A204.1 (cell line): ENCODE measurements around the gene CAMKMT.

Source experiments
- FAIRE-seq: peaks from 2 replicates; lab custom pipeline; 2012; peaks lifted over from hg19 to GRCh38; lab: Jason Lieb, UNC

CAMKMT gene

GRCh38 chr2:44774826-44775492, 413.2 kb downstream of the CAMKMT start:
- no peak for FAIRE-seq

- FAIRE-seq, result no peak
Measured at GRCh38 chr2:44777036-44777435, 415.3 kb downstream of the CAMKMT start.

DNA sequence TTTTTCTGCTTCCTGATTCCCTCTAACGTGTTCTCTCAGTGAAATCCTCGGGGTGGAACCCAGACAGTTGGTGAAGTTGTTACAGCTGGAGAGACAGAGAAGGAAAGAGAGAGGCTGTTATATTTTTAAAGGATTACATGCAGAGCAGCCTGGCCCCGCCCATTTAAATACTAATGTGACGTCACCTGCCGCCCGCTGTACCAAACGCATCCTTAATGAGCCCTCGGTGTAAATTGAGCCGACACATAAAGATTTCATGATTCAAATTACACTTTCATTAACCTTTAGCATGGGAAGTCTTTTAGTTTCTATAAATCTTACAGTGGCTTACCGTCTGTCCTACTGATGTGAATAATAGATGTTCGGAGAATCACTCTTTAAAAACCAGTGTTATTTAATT, 415.8 kb downstream of the CAMKMT start:
- FAIRE-seq, result no peak

GRCh38 chr2:44778221-44778654, 416.5 kb downstream of the CAMKMT start:
- no peak for FAIRE-seq

- no peak for FAIRE-seq
Measured at GRCh38 chr2:44778671-44779476, 417.1 kb downstream of the CAMKMT start.

- FAIRE-seq, result no peak
Measured at GRCh38 chr2:44779793-44780192, 418.0 kb downstream of the CAMKMT start.

DNA sequence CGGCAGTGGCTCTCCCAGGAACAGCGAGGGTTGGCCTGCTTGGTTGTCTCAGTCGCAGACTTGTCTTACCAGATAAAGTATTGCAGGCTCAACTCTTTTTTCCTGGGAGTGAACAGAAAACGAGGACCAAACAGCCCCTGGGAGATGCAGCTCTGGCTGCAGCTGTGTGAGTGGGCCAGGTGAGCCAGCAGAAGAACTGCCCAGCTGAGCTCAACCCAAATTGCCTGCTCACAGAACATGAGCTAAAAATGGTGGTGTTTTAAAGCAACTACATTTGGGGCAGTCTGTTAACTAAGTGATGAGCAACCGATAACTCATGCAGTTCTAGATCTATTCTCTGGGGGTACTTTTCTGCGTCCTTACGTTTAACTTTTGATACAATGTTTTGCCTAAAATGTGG, 418.7 kb downstream of the CAMKMT start:
- no peak for FAIRE-seq

DNA sequence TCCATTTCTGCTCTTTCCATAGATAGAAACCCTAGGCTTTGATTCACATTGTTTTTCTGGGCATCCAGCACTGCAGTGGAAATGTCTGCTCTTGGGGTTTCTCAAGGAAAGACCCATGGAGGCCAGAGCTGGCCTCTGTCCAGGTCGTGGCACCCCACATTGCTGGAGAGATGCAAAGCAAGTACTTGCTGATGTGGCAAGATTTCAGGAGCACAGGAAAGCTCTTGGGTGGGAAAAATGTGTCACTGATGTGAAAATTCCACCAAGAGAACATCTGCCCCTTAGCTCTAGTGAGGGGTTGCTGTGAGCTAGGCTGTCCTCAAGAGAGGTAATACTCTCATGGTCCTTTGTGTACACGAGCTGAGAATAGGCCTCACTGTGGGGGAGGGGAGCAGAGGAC, 423.7 kb downstream of the CAMKMT start:
- FAIRE-seq, result no peak

DNA sequence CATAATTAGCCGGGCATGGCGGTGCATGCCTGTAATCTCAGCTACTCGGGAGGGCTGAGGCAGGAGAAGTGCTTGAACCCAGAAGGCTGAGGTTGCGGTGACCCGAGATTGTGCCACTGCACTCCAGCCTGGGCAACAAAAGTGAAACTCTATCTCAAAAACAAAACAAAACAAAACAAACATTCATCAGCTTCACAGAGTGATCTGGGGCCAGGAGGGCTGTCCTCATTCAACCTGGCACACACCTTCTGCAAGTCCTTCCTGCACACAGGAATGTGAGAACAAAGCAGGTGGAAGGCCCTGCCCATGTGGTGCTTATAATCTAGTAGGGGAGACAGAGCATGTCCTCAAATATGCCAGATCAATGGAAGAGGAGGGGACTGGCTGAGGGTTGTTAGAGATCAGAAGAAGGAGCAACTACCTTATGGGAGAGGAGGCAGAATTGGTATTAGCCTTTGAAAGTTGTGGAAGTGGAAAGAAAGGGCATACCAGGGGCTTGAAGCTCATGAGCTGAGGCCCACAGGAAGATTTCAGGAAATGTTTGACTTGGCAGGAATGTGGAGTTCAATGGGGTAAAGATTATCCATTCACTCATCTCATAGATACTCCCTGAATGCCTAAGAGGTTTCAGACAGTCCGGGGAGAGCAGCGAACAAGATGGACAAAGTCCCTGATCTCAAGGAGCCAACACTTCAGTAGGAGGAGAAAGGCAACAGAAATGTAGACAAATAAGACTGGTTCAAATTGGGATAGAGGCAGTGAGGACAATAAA, 424.5 kb downstream of the CAMKMT start:
- no peak for FAIRE-seq

GRCh38 chr2:44786817-44787214, 425.1 kb downstream of the CAMKMT start:
- FAIRE-seq, result no peak

- FAIRE-seq, result no peak
Measured at GRCh38 chr2:44787663-44788062, 425.9 kb downstream of the CAMKMT start.

DNA sequence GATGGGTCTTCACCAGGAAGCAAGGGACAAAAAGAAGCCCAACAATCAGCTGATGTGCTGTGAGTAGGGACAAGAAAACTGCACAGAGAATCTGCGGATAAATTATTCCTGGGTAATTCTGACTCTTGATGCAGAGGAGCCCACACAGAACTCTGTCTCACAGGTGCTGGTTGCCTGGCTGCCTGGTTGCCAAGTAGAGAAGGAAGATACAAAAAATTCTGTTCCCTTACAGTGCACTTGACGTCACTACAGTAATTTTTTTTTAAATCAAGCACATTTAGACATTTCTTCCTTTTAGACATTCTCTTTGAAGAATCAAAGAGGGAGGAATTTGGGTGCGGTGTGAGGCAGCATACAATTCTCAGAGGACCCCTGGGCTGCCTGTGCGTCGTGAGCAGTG, 427.7 kb downstream of the CAMKMT start:
- no peak for FAIRE-seq

GRCh38 chr2:44789971-44790721, 428.4 kb downstream of the CAMKMT start:
- no peak for FAIRE-seq

- FAIRE-seq, result no peak
Measured at GRCh38 chr2:44793322-44793870, 431.6 kb downstream of the CAMKMT start.

- FAIRE-seq, result no peak
Measured at GRCh38 chr2:44796771-44797170, 435.0 kb downstream of the CAMKMT start.

DNA sequence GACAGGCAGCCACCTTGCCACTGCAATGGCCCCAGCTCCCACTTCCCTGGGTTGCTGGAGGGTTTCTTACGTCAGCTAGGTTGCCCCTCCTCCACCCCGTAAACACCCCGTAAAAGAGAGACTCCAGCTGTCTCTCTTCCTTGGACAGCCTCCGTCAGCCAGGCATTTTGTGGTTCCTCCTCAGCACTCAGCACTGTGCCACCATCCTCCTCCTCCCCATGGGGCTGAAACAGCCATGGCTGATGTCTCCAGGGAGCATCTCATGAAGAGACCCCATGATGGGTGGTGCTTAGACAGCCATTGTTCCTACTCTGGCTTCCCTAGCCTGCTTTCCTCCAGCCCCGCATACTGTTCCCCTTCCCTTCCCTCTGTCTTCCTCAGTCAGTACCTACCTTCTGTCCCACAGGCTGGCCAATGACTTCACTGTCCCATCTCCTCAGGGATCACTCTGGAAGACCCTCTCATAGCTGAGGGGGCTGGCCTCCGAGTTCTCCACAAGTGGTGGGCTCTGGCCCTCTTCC, 436.5 kb downstream of the CAMKMT start:
- no peak for FAIRE-seq

- FAIRE-seq, result no peak
Measured at GRCh38 chr2:44799105-44799504, 437.4 kb downstream of the CAMKMT start.

- FAIRE-seq, result no peak
Measured at GRCh38 chr2:44799754-44800153, 438.0 kb downstream of the CAMKMT start.

DNA sequence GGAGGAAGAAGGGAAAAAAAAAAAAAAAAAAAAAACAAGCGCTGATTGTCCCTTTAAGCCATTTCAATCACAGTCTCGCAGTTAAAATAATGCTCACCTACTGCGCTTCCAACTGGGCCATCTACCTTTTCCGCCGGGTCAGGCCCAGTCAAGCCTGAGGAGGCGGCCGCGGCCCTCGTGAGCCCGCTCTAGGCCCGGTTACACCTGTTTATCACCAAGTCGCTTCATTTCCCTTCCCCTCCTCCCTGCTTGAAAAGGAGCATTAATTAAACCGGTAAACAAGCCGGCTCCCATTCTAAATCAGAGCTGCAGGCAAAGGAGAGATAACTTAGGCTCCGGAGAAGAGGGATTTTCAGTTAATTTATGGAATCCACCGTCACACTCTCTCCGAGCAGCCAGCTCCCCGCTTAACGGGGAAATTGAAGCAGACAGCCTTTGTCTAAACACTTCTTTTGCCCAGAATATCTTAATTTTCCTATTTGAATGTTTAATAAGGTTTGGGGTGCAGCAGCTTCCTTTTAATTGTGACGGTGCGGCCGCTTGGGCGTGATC, 439.6 kb downstream of the CAMKMT start:
- FAIRE-seq, result no peak

- no peak for FAIRE-seq
Measured at GRCh38 chr2:44801841-44802776, 440.4 kb downstream of the CAMKMT start.
